ENCODE measurements around the gene GPR180.

The GPR180 gene

DNA sequence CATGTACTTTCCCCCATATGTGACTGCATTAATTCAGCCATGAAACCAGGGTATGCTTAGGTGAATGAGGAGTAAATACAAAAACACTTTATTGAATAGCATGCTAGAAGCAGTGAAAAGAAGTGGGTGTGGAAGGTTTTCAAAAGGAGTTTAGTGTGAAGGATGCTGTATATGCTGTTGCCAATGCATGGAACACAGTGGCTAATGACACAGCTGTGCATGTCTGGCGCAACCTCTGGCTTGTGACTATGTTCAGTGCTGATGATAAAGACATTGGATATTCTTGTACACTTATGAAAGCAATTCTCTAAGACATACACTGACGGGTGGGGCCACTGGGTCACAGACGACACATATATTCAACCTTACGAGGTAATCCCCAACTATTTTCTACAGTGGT lies 55.5 kb downstream of the GPR180 start:
- TF ChIP-seq, protein P1, sequence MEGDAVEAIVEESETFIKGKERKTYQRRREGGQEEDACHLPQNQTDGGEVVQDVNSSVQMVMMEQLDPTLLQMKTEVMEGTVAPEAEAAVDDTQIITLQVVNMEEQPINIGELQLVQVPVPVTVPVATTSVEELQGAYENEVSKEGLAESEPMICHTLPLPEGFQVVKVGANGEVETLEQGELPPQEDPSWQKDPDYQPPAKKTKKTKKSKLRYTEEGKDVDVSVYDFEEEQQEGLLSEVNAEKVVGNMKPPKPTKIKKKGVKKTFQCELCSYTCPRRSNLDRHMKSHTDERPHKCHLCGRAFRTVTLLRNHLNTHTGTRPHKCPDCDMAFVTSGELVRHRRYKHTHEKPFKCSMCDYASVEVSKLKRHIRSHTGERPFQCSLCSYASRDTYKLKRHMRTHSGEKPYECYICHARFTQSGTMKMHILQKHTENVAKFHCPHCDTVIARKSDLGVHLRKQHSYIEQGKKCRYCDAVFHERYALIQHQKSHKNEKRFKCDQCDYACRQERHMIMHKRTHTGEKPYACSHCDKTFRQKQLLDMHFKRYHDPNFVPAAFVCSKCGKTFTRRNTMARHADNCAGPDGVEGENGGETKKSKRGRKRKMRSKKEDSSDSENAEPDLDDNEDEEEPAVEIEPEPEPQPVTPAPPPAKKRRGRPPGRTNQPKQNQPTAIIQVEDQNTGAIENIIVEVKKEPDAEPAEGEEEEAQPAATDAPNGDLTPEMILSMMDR (IDR thresholded peaks at IDR 0.05; ENCODE audit: insufficient read depth, low read depth, low read length, missing control alignments), result no peak
- no peak for DNase-seq (ENCODE audit: low read depth)
- H3K4me3 ChIP-seq (ENCODE audit: low read depth, low read length), result no peak overlapping the region

DNA sequence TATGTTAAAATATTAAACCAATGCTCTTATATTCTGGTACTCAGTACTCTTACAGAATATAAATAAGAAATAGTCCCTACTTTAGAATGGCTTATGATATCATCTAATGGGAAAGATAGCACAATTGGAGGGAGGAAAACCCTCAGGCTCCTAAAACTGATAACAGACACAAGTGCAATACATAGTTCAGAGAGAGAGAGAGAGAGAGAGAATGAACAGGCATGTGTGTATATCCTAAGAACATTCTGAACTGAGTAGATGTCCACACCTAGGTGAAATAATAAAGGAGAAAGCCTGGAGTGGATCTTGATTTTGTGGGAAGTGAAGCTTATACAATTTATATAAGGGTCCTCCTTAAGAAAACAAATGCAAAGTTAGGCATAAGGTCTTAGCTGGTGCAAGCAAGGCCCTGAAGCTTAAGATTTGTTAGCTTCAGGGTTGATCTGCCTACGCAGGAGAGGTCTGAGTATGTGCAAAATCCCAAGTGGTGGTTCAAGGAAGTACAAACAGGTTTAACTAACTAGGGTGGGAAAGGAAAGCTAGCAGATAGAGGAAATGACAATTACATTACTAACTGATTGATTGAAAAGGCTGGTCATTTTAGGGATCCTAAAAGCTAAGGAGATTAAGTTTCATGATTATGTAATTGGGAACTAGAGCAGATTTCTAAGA lies 57.4 kb downstream of the GPR180 start:
- TF ChIP-seq, protein P1 (IDR thresholded peaks at IDR 0.05; ENCODE audit: insufficient read depth, low read depth, low read length, missing control alignments), result no peak
- H3K4me3 ChIP-seq (ENCODE audit: low read depth, low read length), result no peak overlapping the region
- DNase-seq (ENCODE audit: low read depth), result no peak

DNA sequence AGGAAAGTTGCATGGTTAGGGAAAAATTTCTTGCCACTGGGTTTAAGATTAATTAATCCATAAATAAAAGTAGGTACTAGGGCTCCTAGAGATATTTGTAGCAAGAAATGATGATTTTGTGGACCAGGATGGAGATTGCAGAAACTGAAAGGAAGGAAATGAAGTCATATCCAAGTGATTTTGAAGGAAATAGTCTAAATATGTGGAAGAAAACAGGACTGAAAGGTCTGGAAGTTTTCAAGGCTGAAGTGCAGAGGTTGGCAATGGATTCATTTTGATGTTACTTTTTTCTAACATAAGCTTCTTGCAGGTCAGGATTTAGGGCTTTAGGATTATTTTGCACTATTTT lies 57.9 kb downstream of the GPR180 start:
- TF ChIP-seq, protein P1 (IDR thresholded peaks at IDR 0.05; ENCODE audit: insufficient read depth, low read depth, low read length, missing control alignments), result no peak
- no peak for DNase-seq (ENCODE audit: low read depth)
- H3K4me3 ChIP-seq (ENCODE audit: low read depth, low read length), result no peak overlapping the region

DNA sequence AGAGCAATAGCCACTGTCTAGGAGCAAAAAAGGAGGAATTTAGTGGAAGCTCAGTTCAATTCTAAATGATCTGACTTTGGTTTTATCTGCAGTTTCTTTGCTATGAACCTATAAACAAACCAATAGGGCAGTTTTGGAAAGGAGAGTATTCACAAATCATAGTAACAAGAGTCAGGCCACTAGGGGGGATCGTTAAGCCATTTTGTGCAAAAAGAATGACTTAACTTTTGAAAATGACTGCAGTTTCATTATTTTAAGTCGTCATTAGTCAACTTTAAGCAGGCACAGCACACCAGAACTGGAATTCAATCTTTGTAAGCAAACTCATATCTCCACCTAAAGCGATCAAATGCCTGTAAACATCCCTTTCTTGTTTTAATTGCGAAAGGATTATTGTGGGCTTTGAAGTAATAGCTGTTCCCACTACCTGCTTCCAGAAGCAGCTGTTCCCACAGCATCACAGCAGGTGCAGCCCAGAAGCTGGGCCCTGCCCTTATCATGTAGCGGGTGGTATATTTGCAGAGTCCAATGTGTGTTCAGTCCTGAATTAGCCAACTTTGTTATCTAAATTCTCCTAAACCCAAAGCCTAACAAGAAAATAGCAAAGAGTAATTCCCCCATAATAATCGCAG lies 59.2 kb downstream of the GPR180 start:
- DNase-seq (ENCODE audit: low read depth), result peak; percentile 47
- no peak overlapping the region for H3K4me3 ChIP-seq (ENCODE audit: low read depth, low read length)
- TF ChIP-seq, protein P1 (IDR thresholded peaks at IDR 0.05; ENCODE audit: insufficient read depth, low read depth, low read length, missing control alignments), result no peak

DNA sequence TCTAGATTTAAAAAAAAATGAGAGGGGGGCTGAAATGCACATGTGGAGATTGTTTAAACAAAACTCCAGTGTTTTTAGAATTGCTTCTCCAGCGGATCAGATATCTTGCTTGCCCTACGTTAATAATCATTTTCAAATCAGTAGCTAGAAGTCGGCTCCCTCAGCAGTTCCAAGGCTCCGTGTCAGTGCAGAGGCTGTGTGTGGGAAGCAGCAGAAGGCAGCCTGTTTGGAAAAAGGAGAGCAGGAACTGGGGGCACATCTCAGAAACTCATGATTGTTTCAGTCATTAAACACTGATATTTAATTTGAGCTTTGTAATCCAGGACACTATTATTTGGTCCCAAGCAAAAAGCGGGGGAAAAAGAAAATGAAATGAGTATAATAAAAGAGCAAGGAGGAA lies 59.7 kb downstream of the GPR180 start:
- no peak overlapping the region for H3K4me3 ChIP-seq (ENCODE audit: low read depth, low read length)
- no peak for DNase-seq (ENCODE audit: low read depth)
- TF ChIP-seq, protein P1 (IDR thresholded peaks at IDR 0.05; ENCODE audit: insufficient read depth, low read depth, low read length, missing control alignments), result no peak

DNA sequence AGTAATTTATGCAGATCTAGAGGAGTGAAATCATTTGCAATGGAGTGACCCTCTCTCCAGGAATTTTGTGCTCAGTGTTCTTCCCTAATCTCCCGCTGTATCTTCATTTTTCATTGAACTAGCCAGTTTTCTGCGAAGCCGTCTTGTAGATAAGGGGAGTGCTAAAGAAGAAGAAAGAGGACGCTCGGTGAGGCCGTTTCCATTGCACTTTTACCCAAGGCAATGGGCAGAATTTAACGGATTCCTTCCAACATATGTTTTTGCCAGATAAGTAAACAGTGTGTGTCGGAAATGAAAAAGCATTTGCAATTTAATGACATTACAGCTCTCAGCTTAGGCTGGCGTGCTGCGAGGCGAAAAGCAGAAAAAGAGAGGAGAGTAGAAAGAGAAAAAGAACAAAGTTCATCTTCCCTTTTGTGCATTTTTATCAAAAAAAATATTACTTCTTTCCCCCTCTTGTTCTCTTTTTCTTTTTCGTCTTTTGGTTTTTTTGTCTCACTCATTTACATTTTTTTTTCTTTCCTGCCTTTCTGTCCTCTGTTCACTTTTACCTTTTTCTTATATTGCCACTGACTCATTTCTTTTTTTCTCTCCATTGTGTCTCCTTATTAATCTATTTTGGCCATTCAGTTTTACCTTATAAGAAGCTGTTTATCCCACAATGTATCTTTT lies 60.8 kb downstream of the GPR180 start:
- no peak overlapping the region for H3K4me3 ChIP-seq (ENCODE audit: low read depth, low read length)
- no peak for DNase-seq (ENCODE audit: low read depth)
- TF ChIP-seq, protein P1 (IDR thresholded peaks at IDR 0.05; ENCODE audit: insufficient read depth, low read depth, low read length, missing control alignments), result no peak

All from GM12865 (cell line).